ENCODE results near the gene BANF2. TPM values are rescaled to one million over a fixed set of nuclear protein-coding genes. Genes with fewer than 3 reads are reported as not detected.

Gene BANF2
- total and polyA plus RNA-seq, 2 of the 8 experiments (the other 6 are each of a cell fraction or from before 2014, with no cell fraction given) = not detected

DNA sequence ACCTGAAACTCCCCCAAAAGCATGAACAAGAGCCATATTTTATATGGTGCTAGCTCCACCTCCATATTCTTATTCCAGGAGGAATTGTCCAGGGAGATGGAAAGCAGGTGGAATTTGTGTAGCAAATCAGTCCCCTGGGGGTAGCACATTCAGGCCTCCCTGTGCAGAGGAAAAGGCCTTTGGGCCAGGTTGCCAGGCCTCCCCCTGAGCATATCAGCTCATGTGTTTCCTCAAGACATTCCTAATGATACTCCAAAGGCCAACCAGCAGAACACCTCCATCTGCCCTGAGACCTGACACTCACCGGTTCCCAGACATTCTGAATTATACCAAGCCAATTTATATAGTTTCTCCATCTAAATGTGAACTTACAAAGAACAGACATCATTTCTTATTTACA lies 2.6 kb upstream of the BANF2 start (continued):
- TF ChIP-seq CTCF (IDR thresholded peaks at IDR 0.05; ENCODE audit: control extremely low read depth in 1 of 3, insufficient read depth in 1 of 3, low read depth in 1 of 3, low read length in 3 of 3) = no peak
- TF ChIP-seq, protein P1, sequence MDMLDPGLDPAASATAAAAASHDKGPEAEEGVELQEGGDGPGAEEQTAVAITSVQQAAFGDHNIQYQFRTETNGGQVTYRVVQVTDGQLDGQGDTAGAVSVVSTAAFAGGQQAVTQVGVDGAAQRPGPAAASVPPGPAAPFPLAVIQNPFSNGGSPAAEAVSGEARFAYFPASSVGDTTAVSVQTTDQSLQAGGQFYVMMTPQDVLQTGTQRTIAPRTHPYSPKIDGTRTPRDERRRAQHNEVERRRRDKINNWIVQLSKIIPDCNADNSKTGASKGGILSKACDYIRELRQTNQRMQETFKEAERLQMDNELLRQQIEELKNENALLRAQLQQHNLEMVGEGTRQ (IDR thresholded peaks at IDR 0.05; ENCODE audit: low read length) = no peak
- TF ChIP-seq POLR2A (IDR thresholded peaks at IDR 0.05; ENCODE audit: control extremely low read depth in 1 of 2, low read depth in 2 of 2, low read length in 2 of 2) = no peak
- TF ChIP-seq RBBP5 (IDR thresholded peaks at IDR 0.05; ENCODE audit: borderline replicate concordance, low read depth, low read length) = no peak
